Hepatocyte (in vitro differentiated cells): Measurements from ENCODE around the gene TEKT2.

Experiments used
- CTCF ChIP-seq: fragments of 200-600 bp; sonication (generic); IDR thresholded peaks from 2 replicates; pipeline ENCODE4 v1.5.1; 2016; ENCODE audit warnings: antibody characterized with exemption, mild to moderate bottlenecking; ENCODE audit not compliant: poor library complexity
- EZH2 ChIP-seq: fragments of 200-600 bp; sonication (generic); IDR thresholded peaks from 2 replicates; pipeline ENCODE4 v1.6.1; 2016; ENCODE audit warnings: antibody characterized with exemption, mild to moderate bottlenecking, borderline replicate concordance
- EZH2phosphoT487 ChIP-seq: fragments of 200-600 bp; sonication (generic); IDR thresholded peaks from one replicate; pipeline ENCODE4 v1.6.1; 2018; ENCODE audit warnings: antibody characterized with exemption, mild to moderate bottlenecking, low read depth, moderate library complexity; ENCODE audit not compliant: unreplicated experiment, severe bottlenecking

GRCh38 chr1:36080236-36080635 is 3.7 kb upstream of the TEKT2 start:
- TF ChIP-seq CTCF (no peak), EZH2 (no peak), EZH2phosphoT487 (no peak)
